Measurements from ENCODE around the gene BTBD2.

Gene BTBD2

GRCh38 chr19:1967087-1967608, 48.4 kb downstream of the BTBD2 start:
- POLR2A ChIA-PET (ENCODE audit: low non-redundant PET), result no interaction called here
- CTCF ChIA-PET, result no interaction called here
- no peak for DNase-seq (ENCODE audit: low spot score)
- TF ChIP-seq, protein P1, sequence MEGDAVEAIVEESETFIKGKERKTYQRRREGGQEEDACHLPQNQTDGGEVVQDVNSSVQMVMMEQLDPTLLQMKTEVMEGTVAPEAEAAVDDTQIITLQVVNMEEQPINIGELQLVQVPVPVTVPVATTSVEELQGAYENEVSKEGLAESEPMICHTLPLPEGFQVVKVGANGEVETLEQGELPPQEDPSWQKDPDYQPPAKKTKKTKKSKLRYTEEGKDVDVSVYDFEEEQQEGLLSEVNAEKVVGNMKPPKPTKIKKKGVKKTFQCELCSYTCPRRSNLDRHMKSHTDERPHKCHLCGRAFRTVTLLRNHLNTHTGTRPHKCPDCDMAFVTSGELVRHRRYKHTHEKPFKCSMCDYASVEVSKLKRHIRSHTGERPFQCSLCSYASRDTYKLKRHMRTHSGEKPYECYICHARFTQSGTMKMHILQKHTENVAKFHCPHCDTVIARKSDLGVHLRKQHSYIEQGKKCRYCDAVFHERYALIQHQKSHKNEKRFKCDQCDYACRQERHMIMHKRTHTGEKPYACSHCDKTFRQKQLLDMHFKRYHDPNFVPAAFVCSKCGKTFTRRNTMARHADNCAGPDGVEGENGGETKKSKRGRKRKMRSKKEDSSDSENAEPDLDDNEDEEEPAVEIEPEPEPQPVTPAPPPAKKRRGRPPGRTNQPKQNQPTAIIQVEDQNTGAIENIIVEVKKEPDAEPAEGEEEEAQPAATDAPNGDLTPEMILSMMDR (conservative IDR thresholded peaks at IDR 0.05; ENCODE audit: low read depth), result no peak
- peak overlapping the region; percentile 22 for H3K27ac ChIP-seq

DNA sequence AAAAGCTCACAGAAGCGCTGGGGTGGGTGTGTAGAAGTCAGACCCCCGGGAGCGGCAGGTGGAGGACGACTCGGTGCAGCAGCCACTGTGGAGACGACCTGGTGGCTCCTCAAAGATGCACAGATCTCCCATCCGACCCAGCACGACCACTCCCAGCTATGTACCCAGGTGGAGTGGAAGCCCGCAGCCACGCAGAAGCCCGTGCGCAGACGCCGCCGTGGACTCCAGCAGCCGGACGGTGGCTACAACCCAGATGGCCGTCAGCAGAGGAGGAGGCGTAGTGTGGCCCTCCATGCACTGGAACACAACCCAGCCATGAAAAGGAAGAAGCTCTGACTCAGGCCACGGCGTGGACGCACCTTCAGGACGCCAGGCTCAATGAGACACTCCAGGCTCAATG, 52.8 kb downstream of the BTBD2 start:
- ChIA-PET POLR2A (ENCODE audit: low non-redundant PET) (no interaction called here), CTCF (interaction anchor here (0.5 kb wide), 1 partner anchor 64 kb away, joined by 3 read pairs; no protein-coding TSS in a partner anchor)
- TF ChIP-seq, protein P1 (conservative IDR thresholded peaks at IDR 0.05; ENCODE audit: low read depth), result no peak
- H3K27ac ChIP-seq, result no peak overlapping the region
- DNase-seq (ENCODE audit: low spot score), result no peak

DNA sequence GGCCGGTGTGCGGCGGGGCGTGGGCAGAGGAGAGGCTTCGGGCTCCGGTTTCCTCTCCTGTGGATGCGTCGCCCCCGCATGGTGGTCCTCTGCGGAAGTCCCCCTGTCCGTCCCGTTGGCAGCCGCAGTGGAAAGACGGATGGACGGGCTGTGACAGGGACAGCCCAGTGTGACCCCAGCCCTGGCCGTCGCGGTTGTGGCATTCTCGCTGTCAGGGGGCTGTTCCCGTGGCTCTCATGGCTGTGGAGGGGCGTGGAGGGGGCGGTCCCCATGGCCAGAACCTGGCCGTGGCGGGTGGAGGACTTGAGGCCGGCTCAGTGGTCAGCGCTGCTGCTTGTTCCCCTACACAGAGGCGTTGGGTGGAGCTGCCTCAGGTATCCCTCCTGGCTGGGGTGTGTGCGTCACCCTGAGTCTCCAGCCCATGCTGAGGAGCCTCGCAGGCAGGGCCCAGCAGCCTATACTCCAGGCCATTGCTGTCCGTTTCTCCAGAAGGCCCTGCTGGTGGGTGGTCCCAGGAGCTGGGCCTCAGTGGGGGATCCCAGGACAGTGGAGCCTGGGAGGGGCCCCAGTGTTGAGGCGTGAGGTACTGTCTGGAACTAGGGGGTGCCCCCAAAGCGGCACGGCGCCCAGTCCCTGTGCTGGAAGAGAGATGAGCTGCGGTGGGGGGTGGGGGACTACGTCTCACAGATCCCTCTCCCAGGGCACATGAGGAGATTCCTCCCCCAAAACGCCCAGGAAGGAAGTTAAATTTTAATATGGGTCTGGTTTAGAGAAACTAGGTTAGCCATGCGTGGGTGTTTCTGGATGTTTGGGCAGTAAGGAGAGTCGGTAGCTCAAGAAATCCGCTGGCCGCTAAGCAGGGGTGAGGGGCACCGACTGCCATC, 54.3 kb downstream of the BTBD2 start:
- ChIA-PET POLR2A (ENCODE audit: low non-redundant PET) (no interaction called here), CTCF (interaction anchor here (0.6 kb wide), 1 partner anchor 31 kb away, joined by 3 read pairs; no protein-coding TSS in a partner anchor)

DNA sequence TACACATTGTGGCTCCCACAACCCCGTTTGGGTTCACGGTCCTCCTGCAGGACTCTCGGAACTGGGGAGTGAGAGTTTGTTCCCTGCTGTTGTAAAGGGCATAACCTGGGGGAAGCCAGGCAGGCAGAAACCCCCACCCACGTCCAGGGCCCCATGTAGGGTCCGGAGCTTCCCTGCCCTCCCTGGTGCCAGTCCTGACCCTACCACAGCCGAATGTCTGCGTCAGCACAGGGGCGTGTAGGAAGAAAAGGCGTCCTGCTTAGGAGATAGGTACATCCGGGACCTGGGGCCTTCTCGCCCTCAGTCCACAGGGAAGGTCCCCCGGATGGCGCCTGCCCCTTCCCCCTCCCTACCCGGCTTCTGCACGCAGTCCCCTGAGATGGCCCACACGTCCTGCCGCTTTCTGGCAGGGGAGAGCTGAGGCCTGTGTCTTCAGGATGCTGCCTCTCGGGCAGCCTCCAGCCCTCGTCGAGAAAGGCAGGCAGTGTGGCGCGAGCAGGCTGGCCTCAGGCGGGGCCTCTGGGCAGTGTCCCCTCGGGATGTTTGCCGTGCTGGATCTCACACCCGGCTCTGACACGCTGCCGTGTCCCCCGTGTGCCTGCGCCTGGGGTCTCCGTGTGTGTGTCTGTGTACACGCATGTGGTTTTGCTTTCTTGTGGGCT, 55.5 kb downstream of the BTBD2 start:
- ChIA-PET POLR2A (ENCODE audit: low non-redundant PET) (no interaction called here), CTCF (no interaction called here)
- no peak overlapping the region for H3K27ac ChIP-seq
- TF ChIP-seq, protein P1 (conservative IDR thresholded peaks at IDR 0.05; ENCODE audit: low read depth), result no peak
- DNase-seq (ENCODE audit: low spot score), result no peak

More for the DNA sequence above, 54.3 kb downstream of the BTBD2 start:
- no peak for DNase-seq (ENCODE audit: low spot score)
- H3K27ac ChIP-seq, result 0 out of 2 replicates have a peak overlapping the region, but pooled peaks have one; percentile 1
- TF ChIP-seq, protein P1 (conservative IDR thresholded peaks at IDR 0.05; ENCODE audit: low read depth), result no peak

- POLR2A ChIA-PET (ENCODE audit: low non-redundant PET), result no interaction called here
- H3K27ac ChIP-seq, result no peak overlapping the region
- TF ChIP-seq, protein P1 (conservative IDR thresholded peaks at IDR 0.05; ENCODE audit: low read depth), result no peak
- CTCF ChIA-PET, result no interaction called here
- no peak for DNase-seq (ENCODE audit: low spot score)
Measured at GRCh38 chr19:1957562-1958248, 57.8 kb downstream of the BTBD2 start.

DNA sequence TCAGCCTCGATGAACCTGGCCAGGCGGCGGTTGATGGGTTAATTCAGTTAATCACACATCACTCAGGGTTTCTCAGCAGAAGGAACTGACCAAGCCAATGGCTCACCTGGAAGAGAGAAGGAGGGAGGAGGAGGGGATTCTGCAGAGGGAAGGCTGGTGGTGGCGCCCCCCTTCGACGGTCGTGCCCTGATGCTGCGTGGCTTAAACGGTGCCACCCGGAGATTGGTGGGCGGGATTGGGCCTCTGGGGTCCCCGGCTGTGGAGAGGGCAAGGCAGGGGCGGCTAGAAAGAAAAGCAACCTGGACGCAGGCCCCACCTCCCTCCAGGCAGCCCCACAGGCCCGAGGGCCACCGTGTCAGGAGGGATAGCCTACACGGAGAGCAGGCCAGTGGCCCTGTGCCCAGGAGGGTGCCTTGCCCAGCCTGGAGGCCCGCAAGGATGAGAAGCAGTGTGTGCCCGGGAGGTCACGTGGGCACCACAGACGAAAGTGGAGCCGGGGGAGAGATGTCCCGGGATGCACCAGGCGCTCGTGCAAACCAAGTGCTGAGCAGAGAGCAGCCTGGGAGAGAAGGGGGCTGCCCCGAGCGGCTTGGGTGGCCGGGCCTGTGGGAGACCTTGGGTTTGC, 58.5 kb downstream of the BTBD2 start:
- TF ChIP-seq, protein P1 (conservative IDR thresholded peaks at IDR 0.05; ENCODE audit: low read depth), result no peak
- ChIA-PET CTCF (no interaction called here), POLR2A (ENCODE audit: low non-redundant PET) (no interaction called here)
- no peak overlapping the region for H3K27ac ChIP-seq
- DNase-seq (ENCODE audit: low spot score), result no peak

Data from RWPE1 (cell line).